ENCODE measurements around the gene TUBGCP5. TPM values are rescaled to one million over a fixed set of nuclear protein-coding genes. Genes with fewer than 3 reads are reported as not detected.

The TUBGCP5 gene
- total RNA-seq, 1 donor from 2014 or later, result 34.3 TPM

DNA sequence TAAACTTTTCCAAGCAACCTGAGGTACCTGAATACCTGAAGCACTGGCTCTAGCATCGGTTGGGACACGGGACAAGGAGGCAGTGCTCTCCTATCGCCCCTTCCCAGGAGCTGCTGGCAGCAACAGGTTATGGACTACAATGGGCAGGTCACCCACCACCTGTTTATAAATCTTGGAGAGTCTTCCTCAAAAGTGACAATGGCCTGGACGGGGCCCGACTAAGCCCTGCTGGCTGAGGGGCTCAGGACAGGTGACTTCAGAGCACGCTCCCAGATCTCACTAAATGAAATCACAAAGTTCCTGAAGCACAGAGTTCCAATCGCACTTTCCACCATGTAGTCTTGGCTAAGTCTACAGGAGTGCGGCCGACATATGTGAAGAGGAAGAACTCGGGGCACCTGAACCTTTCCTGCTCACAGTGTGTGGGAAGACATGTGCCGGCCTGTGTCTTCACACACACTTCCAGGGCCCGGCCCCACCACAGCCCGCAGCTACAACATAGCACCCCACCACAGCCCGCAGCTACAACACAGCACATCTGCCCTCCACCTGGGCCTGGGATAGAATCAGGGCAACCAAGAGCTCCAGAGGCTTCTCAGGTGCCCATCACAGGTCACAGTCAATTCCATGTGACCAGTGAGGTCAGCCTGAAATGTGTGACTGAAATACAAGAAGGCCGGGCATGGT lies 72.1 kb downstream of the TUBGCP5 start:
- H3K4me1 ChIP-seq, result no peaks in the 10 kb centered on the region
- H3K36me3 ChIP-seq, result no peaks in the 10 kb centered on the region
- peaks cover 20% of the 10 kb centered on the region for H3K9me3 Mint-ChIP-seq
- H2AFZ ChIP-seq (replicated peaks), result no peak overlapping the region
- no peak for DNase-seq (ENCODE audit: low spot score)
- H3K4me1 Mint-ChIP-seq, result peaks cover 8% of the 10 kb centered on the region
- no peak overlapping the region for H3K4me2 ChIP-seq
- peaks cover 41% of the 10 kb centered on the region for H4K20me1 ChIP-seq (ENCODE audit: low read depth)
- no peak for TF ChIP-seq EZH2 (IDR thresholded peaks at IDR 0.05)
- TF ChIP-seq, protein P1, sequence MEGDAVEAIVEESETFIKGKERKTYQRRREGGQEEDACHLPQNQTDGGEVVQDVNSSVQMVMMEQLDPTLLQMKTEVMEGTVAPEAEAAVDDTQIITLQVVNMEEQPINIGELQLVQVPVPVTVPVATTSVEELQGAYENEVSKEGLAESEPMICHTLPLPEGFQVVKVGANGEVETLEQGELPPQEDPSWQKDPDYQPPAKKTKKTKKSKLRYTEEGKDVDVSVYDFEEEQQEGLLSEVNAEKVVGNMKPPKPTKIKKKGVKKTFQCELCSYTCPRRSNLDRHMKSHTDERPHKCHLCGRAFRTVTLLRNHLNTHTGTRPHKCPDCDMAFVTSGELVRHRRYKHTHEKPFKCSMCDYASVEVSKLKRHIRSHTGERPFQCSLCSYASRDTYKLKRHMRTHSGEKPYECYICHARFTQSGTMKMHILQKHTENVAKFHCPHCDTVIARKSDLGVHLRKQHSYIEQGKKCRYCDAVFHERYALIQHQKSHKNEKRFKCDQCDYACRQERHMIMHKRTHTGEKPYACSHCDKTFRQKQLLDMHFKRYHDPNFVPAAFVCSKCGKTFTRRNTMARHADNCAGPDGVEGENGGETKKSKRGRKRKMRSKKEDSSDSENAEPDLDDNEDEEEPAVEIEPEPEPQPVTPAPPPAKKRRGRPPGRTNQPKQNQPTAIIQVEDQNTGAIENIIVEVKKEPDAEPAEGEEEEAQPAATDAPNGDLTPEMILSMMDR (IDR thresholded peaks at IDR 0.05), result no peak
- no peak for TF ChIP-seq EZH2phosphoT487 (IDR thresholded peaks at IDR 0.05)
- H3K27ac Mint-ChIP-seq, result no peak overlapping the region
- no peaks in the 10 kb centered on the region for H3K9me3 ChIP-seq (ENCODE audit: low read depth)
- H3K27me3 Mint-ChIP-seq (ENCODE audit: insufficient read depth, low read depth), result no peaks in the 10 kb centered on the region
- no peaks in the 10 kb centered on the region for H3K27me3 ChIP-seq
- no peaks in the 10 kb centered on the region for H3F3A ChIP-seq (ENCODE audit: low read depth)
- H3K27ac ChIP-seq, result no peak overlapping the region
- H3K36me3 Mint-ChIP-seq, result peaks cover 34% of the 10 kb centered on the region
- peaks cover 86% of the 10 kb centered on the region for H3K79me2 ChIP-seq (ENCODE audit: low read depth)
- H3K4me3 ChIP-seq, result no peak overlapping the region
- H3K9ac ChIP-seq, result no peak overlapping the region
- H3K4me3 Mint-ChIP-seq, result no peak overlapping the region

DNA sequence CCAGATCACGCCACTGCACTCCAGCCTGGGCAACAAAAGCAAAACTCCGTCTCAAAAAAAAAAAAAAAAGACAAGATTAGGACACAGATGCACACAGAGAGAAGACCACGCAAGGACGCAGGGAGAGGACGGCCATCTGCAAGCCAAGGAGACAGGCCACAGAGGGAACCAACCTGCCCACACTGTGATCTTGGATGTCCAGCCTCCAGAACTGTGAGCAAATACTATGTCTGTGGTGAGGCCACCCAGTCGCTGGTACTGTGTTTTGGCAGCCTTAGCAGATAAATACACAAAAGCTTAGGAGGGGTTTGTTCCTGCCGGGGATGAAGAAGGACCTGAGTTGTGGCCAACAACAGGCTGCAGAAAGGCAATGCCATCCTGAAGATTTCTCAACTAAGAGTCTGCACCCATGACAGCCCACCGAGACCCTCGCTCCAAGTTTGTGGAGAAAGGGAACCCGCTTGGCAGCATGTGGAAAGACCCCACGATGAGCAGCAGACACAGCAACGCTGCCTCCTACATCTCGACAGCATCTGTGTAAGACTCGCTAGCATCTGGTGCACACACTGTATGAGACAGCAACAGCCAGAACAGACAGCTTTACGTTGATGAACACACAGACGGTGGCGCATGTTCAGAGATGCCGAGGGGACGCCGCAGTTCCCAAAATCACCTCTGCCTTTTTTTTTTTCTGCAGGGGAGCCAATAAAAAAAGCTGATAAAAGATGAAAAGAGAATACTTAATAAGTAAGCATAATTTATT lies 72.9 kb downstream of the TUBGCP5 start:
- H3K4me1 ChIP-seq, result no peaks in the 10 kb centered on the region
- no peak overlapping the region for H2AFZ ChIP-seq (replicated peaks)
- no peaks in the 10 kb centered on the region for H3K27me3 ChIP-seq
- peaks cover 20% of the 10 kb centered on the region for H3K9me3 Mint-ChIP-seq
- H3K9ac ChIP-seq, result no peak overlapping the region
- H3K79me2 ChIP-seq (ENCODE audit: low read depth), result peaks cover 86% of the 10 kb centered on the region
- H3K27ac ChIP-seq, result no peak overlapping the region
- no peak overlapping the region for H3K27ac Mint-ChIP-seq
- H3K9me3 ChIP-seq (ENCODE audit: low read depth), result no peaks in the 10 kb centered on the region
- peaks cover 34% of the 10 kb centered on the region for H3K36me3 Mint-ChIP-seq
- no peaks in the 10 kb centered on the region for H3F3A ChIP-seq (ENCODE audit: low read depth)
- no peak for DNase-seq (ENCODE audit: low spot score)
- H3K4me1 Mint-ChIP-seq, result peaks cover 8% of the 10 kb centered on the region
- no peaks in the 10 kb centered on the region for H3K27me3 Mint-ChIP-seq (ENCODE audit: insufficient read depth, low read depth)
- H3K4me3 ChIP-seq, result no peak overlapping the region
- no peak overlapping the region for H3K4me2 ChIP-seq
- TF ChIP-seq EZH2 (IDR thresholded peaks at IDR 0.05), result no peak
- TF ChIP-seq, protein P1 (IDR thresholded peaks at IDR 0.05), result no peak
- no peak for TF ChIP-seq EZH2phosphoT487 (IDR thresholded peaks at IDR 0.05)
- no peak overlapping the region for H3K4me3 Mint-ChIP-seq
- no peaks in the 10 kb centered on the region for H3K36me3 ChIP-seq
- H4K20me1 ChIP-seq (ENCODE audit: low read depth), result peaks cover 41% of the 10 kb centered on the region

- peaks cover 11% of the 10 kb centered on the region for H3K4me1 Mint-ChIP-seq
Measured at GRCh38 chr15:22963641-22964040, 75.7 kb downstream of the TUBGCP5 start.

More at GRCh38 chr15:22963641-22964040, 75.7 kb downstream of the TUBGCP5 start:
- Mint-ChIP-seq H3K27me3 (ENCODE audit: insufficient read depth, low read depth) (peaks cover 4% of the 10 kb centered on the region), H3K27ac (no peak overlapping the region), H3K9me3 (no peaks in the 10 kb centered on the region), H3K4me3 (no peak overlapping the region), H3K36me3 (peaks cover 19% of the 10 kb centered on the region)
- H3K9me3 ChIP-seq (ENCODE audit: low read depth), result no peaks in the 10 kb centered on the region
- H3K4me3 ChIP-seq, result no peak overlapping the region
- TF ChIP-seq, protein P1 (IDR thresholded peaks at IDR 0.05), result no peak
- TF ChIP-seq EZH2phosphoT487 (IDR thresholded peaks at IDR 0.05) (no peak), EZH2 (IDR thresholded peaks at IDR 0.05) (no peak)
- H3K36me3 ChIP-seq, result no peaks in the 10 kb centered on the region
- H3K27ac ChIP-seq, result no peak overlapping the region
- peaks cover 55% of the 10 kb centered on the region for H4K20me1 ChIP-seq (ENCODE audit: low read depth)
- H3F3A ChIP-seq (ENCODE audit: low read depth), result no peaks in the 10 kb centered on the region
- H2AFZ ChIP-seq (replicated peaks), result no peak overlapping the region
- peaks cover 74% of the 10 kb centered on the region for H3K79me2 ChIP-seq (ENCODE audit: low read depth)
- H3K9ac ChIP-seq, result no peak overlapping the region
- DNase-seq (ENCODE audit: low spot score), result no peak
- H3K4me1 ChIP-seq, result no peaks in the 10 kb centered on the region
- no peaks in the 10 kb centered on the region for H3K27me3 ChIP-seq
- no peak overlapping the region for H3K4me2 ChIP-seq
